ENCODE data around the gene BCL11A. TPM values are rescaled to one million over a fixed set of nuclear protein-coding genes. Genes with fewer than 3 reads are reported as not detected.
A peak's percentile ranks its signal among the peaks of the same experiment; 100 is the strongest.

BCL11A gene
- total RNA-seq, 1 experiment from 2014 or later: 91.4 TPM

- Histone ChIP-seq H3K79me2 (ENCODE audit: insufficient read depth, low read length) (no peaks in the 10 kb centered on the region), H3K18ac (ENCODE audit: insufficient read length, low read depth, low read length) (peak overlapping the region; percentile 54), H2BK5ac (ENCODE audit: insufficient read length, low read length) (no peak overlapping the region), H3K9me3 (ENCODE audit: control insufficient read depth, low read depth, low read length) (no peaks in the 10 kb centered on the region), H3K4me1 (ENCODE audit: insufficient read depth, low read length) (peaks cover 9% of the 10 kb centered on the region; the same call in 1 of the 2 replicates), H3T11ph (ENCODE audit: low read length) (no peak overlapping the region), H4K5ac (ENCODE audit: insufficient read length, low read depth, low read length) (no peak overlapping the region), H3K27ac (ENCODE audit: insufficient read length, low read depth, low read length) (no peak overlapping the region), H2BK12ac (ENCODE audit: insufficient read length, low read depth, low read length) (no peak overlapping the region), H3K27me3 (ENCODE audit: insufficient read depth, low read length) (no peaks in the 10 kb centered on the region), H3K4me2 (ENCODE audit: insufficient read depth, insufficient read length, low read length) (peak overlapping the region; percentile 7), H2AK5ac (ENCODE audit: insufficient read length, low read length) (no peak overlapping the region), H3K56ac (ENCODE audit: insufficient read length, low read depth, low read length) (no peak overlapping the region), H3K9ac (ENCODE audit: extremely low read depth, insufficient read length, low read length) (no peak overlapping the region), H2BK15ac (ENCODE audit: low read depth, low read length) (no peak overlapping the region), H4K8ac (replicated peaks; ENCODE audit: insufficient read length, low read depth, low read length) (no peak overlapping the region), H2BK120ac (ENCODE audit: low read depth, low read length, poor library complexity, severe bottlenecking) (no peak overlapping the region), H2BK20ac (ENCODE audit: low read depth, low read length, poor library complexity, severe bottlenecking) (no peak overlapping the region), H3K4ac (ENCODE audit: low read depth, low read length) (no peak overlapping the region), H4K91ac (ENCODE audit: insufficient read length, low read depth, low read length) (no peak overlapping the region), H3K23me2 (ENCODE audit: insufficient read length, low read depth, low read length, poor library complexity, severe bottlenecking) (no peaks in the 10 kb centered on the region), H3K14ac (ENCODE audit: insufficient read depth, low read length) (peak overlapping the region; percentile 37; the same call in 1 of the 2 replicates), H4K20me1 (ENCODE audit: control insufficient read depth, insufficient read depth, insufficient read length) (no peaks in the 10 kb centered on the region), H2AFZ (ENCODE audit: low read length) (no peak overlapping the region), H3K23ac (ENCODE audit: insufficient read length, low read depth, low read length) (no peak overlapping the region), H3K79me1 (ENCODE audit: insufficient read depth, low read depth, low read length, poor library complexity, severe bottlenecking) (no peaks in the 10 kb centered on the region)
- Mint-ChIP-seq H3K9me3 (no peaks in the 10 kb centered on the region), H3K4me1 (peaks cover 51 to 56% of the 10 kb centered on the region in 2 experiments), H3K36me3 (ENCODE audit: insufficient read depth in 1 of 3, low read depth in 3 of 3) (0 out of 7 replicates have a peak, but pooled peaks cover 0 to 4% (median 0%) of the 10 kb centered on the region in 3 experiments), H3K27ac (peak overlapping the region; percentile 7 to 93 (median 86); a peak in 4 of 7 replicates), H3K4me3 (no peak overlapping the region; a peak in 3 of 5 replicates), H3K27me3 (ENCODE audit: low read depth) (no peaks in the 10 kb centered on the region)
- peak; percentile 92 for DNase-seq
- no CpG with 5 or more reads among the region's 16 CpGs for WGBS (ENCODE audit: extremely low coverage, insufficient read length, low lambda C conversion rate)
- TF ChIP-seq, protein P1, sequence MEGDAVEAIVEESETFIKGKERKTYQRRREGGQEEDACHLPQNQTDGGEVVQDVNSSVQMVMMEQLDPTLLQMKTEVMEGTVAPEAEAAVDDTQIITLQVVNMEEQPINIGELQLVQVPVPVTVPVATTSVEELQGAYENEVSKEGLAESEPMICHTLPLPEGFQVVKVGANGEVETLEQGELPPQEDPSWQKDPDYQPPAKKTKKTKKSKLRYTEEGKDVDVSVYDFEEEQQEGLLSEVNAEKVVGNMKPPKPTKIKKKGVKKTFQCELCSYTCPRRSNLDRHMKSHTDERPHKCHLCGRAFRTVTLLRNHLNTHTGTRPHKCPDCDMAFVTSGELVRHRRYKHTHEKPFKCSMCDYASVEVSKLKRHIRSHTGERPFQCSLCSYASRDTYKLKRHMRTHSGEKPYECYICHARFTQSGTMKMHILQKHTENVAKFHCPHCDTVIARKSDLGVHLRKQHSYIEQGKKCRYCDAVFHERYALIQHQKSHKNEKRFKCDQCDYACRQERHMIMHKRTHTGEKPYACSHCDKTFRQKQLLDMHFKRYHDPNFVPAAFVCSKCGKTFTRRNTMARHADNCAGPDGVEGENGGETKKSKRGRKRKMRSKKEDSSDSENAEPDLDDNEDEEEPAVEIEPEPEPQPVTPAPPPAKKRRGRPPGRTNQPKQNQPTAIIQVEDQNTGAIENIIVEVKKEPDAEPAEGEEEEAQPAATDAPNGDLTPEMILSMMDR (conservative IDR thresholded peaks at IDR 0.05): no peak
These were observed 100.2 kb downstream of the BCL11A start for GRCh38 chr2:60453301-60453700.
